LNCaP clone FGC (cell line): ENCODE data around the gene LHX8.

ENCODE experiments used
- DNase-seq: peaks from one replicate; pipeline ENCODE4 v3.0.0-alpha.2; 2011; ENCODE audit warnings: low read depth
- H3K4me3 ChIP-seq: 2 replicates; pipeline ENCODE4 v1.5.1; 2011; ENCODE audit warnings: mild to moderate bottlenecking, low read depth, low read length, control low read depth
- CTCF ChIP-seq: IDR thresholded peaks from 2 replicates; pipeline ENCODE4 v1.5.1; 2012; ENCODE audit warnings: mild to moderate bottlenecking; ENCODE audit not compliant: control insufficient read depth, insufficient read depth; ENCODE audit errors: extremely low read depth

Gene LHX8

GRCh38 chr1:75188892-75189291 lies 54.7 kb downstream of the LHX8 start:
- no peak for TF ChIP-seq CTCF
- no peak for DNase-seq
- H3K4me3 ChIP-seq = no peak overlapping the region

- DNase-seq = no peak
- TF ChIP-seq CTCF = no peak
- H3K4me3 ChIP-seq = no peak overlapping the region
Observed at GRCh38 chr1:75198163-75198562, 64.0 kb downstream of the LHX8 start.

GRCh38 chr1:75198761-75199160 lies 64.6 kb downstream of the LHX8 start:
- DNase-seq = no peak
- no peak overlapping the region for H3K4me3 ChIP-seq
- TF ChIP-seq CTCF = no peak

GRCh38 chr1:75202751-75203150 lies 68.6 kb downstream of the LHX8 start:
- no peak for DNase-seq
- no peak for TF ChIP-seq CTCF
- H3K4me3 ChIP-seq = no peak overlapping the region

GRCh38 chr1:75203415-75204277 lies 69.5 kb downstream of the LHX8 start:
- H3K4me3 ChIP-seq = no peak overlapping the region
- peak; percentile 28 for DNase-seq
- TF ChIP-seq CTCF = peak; percentile 72

GRCh38 chr1:75208862-75209261 lies 74.7 kb downstream of the LHX8 start:
- H3K4me3 ChIP-seq = no peak overlapping the region
- TF ChIP-seq CTCF = no peak
- no peak for DNase-seq
